Parathyroid adenoma (tissue), 2 donors: ENCODE measurements around the gene SLC1A4.

Source experiments
- H2AFZ ChIP-seq: fragments of 300-600 bp; sonication (generic); one replicate; pipeline ENCODE4 v1.7.0; 2017; ENCODE audit warnings: antibody characterized with exemption, mild to moderate bottlenecking
- H3K27ac ChIP-seq: fragments of 300-600 bp; sonication (generic); one replicate; pipeline ENCODE4 v1.7.0; 2017
- H3K27me3 ChIP-seq: fragments of 300-600 bp; sonication (generic); one replicate; pipeline ENCODE4 v1.7.0; 2017; ENCODE audit warnings: low read length; ENCODE audit not compliant: control insufficient read depth, insufficient read depth
- H3K36me3 ChIP-seq: fragments of 300-600 bp; sonication (generic); one replicate; pipeline ENCODE4 v1.7.0; 2017; ENCODE audit warnings: low read length; ENCODE audit not compliant: control insufficient read depth, insufficient read depth
- H3K4me1 ChIP-seq: fragments of 300-600 bp; sonication (generic); one replicate; pipeline ENCODE4 v1.7.0; 2017; ENCODE audit warnings: control low read depth
- H3K4me2 ChIP-seq: fragments of 300-600 bp; sonication (generic); one replicate; pipeline ENCODE4 v1.7.0; 2017; ENCODE audit warnings: low read length
- H3K4me3 ChIP-seq: fragments of 300-600 bp; sonication (generic); one replicate; pipeline ENCODE4 v1.7.0; 2017; ENCODE audit warnings: low read depth, low read length
- H3K79me2 ChIP-seq: fragments of 300-600 bp; sonication (generic); one replicate; pipeline ENCODE4 v1.7.0; 2017; ENCODE audit warnings: control low read depth
- H3K9ac ChIP-seq: fragments of 300-600 bp; sonication (generic); one replicate; pipeline ENCODE4 v1.7.0; 2017; ENCODE audit warnings: mild to moderate bottlenecking
- H3K9me3 ChIP-seq: fragments of 300-600 bp; sonication (generic); one replicate; pipeline ENCODE4 v1.7.0; 2017; ENCODE audit warnings: low read length; ENCODE audit not compliant: control insufficient read depth
- CTCF ChIP-seq: fragments of 300-600 bp; sonication (generic); IDR thresholded peaks from one replicate; pipeline ENCODE4 v1.7.0; 2017; ENCODE audit warnings: antibody characterized with exemption, mild to moderate bottlenecking
- donor health status: primary hyperparathyroidism.

Gene SLC1A4

GRCh38 chr2:64987001-64987955 lies 1.9 kb upstream of the SLC1A4 start:
- Histone ChIP-seq H3K4me3 (no peak overlapping the region), H2AFZ (no peak overlapping the region), H3K9me3 (no peaks in the 10 kb centered on the region), H3K9ac (no peak overlapping the region), H3K79me2 (no peaks in the 10 kb centered on the region), H3K4me1 (no peaks in the 10 kb centered on the region), H3K36me3 (no peaks in the 10 kb centered on the region), H3K4me2 (no peak overlapping the region), H3K27me3 (no peaks in the 10 kb centered on the region), H3K27ac (no peak overlapping the region)
- TF ChIP-seq CTCF: no peak

- H2AFZ ChIP-seq: peak overlapping the region; percentile 95
- H3K4me1 ChIP-seq: no peaks in the 10 kb centered on the region
- peak overlapping the region; percentile 73 for H3K4me3 ChIP-seq
Measured at GRCh38 chr2:64987956-64988419, 1.2 kb upstream of the SLC1A4 start.

GRCh38 chr2:64988420-64989125 lies 626 bp upstream of the SLC1A4 start:
- Histone ChIP-seq H3K27me3 (no peaks in the 10 kb centered on the region), H2AFZ (peak overlapping the region; percentile 95), H3K9me3 (no peaks in the 10 kb centered on the region), H3K79me2 (no peaks in the 10 kb centered on the region), H3K9ac (peak overlapping the region; percentile 85), H3K4me1 (no peaks in the 10 kb centered on the region), H3K4me3 (peak overlapping the region; percentile 73), H3K4me2 (peak overlapping the region; percentile 93), H3K36me3 (no peaks in the 10 kb centered on the region), H3K27ac (peak overlapping the region; percentile 66)
- TF ChIP-seq CTCF: peak; percentile 48

More at GRCh38 chr2:64987956-64988419, 1.2 kb upstream of the SLC1A4 start:
- Histone ChIP-seq H3K79me2 (no peaks in the 10 kb centered on the region), H3K4me2 (peak overlapping the region; percentile 93), H3K27ac (peak overlapping the region; percentile 66), H3K27me3 (no peaks in the 10 kb centered on the region), H3K36me3 (no peaks in the 10 kb centered on the region), H3K9ac (peak overlapping the region; percentile 85), H3K9me3 (no peaks in the 10 kb centered on the region)
- TF ChIP-seq CTCF: no peak

GRCh38 chr2:64989982-64990614 lies 899 bp downstream of the SLC1A4 start:
- Histone ChIP-seq H3K27me3 (no peaks in the 10 kb centered on the region), H3K27ac (no peak overlapping the region), H3K36me3 (no peaks in the 10 kb centered on the region), H2AFZ (peak overlapping the region; percentile 98), H3K4me2 (peak overlapping the region; percentile 94), H3K9ac (no peak overlapping the region), H3K4me1 (no peaks in the 10 kb centered on the region), H3K4me3 (peak overlapping the region; percentile 83), H3K79me2 (peaks cover 3% of the 10 kb centered on the region), H3K9me3 (no peaks in the 10 kb centered on the region)
- TF ChIP-seq CTCF: no peak
